GM12878 (cell line): ENCODE data around the gene PKP4. TPM values are rescaled to one million over a fixed set of nuclear protein-coding genes. Genes with fewer than 3 reads are reported as not detected.

Experiments
- ATAC-seq: fragments of 200-7000 bp; cut with Tn5 transposase; 3 replicates; pipeline ENCODE4 v1.9.1; 2020; ENCODE audit warnings: mild to moderate bottlenecking, moderate library complexity
- BruUV-seq: library from RNA; stranded (reverse); fragments of 400-500 nt; replicated peaks from 2 replicates; lab custom pipeline; 2021; lab: Mats Ljungman, UMichigan
- CTCF ChIA-PET: fragments of 300-600 bp; sonication (Branson Sonifier 250); formaldehyde crosslinking; extraction: SDS; loops from one replicate; lab custom pipeline; 2021; ENCODE audit warnings: inconsistent platforms; lab: Yijun Ruan, JAX
- POLR2A ChIA-PET: fragments of 350-600 bp; formaldehyde crosslinking; extraction: SDS; loops from one replicate; lab custom pipeline; 2021; ENCODE audit warnings: inconsistent platforms; lab: Charles Lee
- RAD21 ChIA-PET: fragments of 300-600 bp; sonication (Branson Sonifier 250); formaldehyde crosslinking; loops from one replicate; lab custom pipeline; 2023; ENCODE audit warnings: antibody characterized with exemption; ENCODE audit not compliant: unreplicated experiment; lab: Charles Lee
- SMC1A ChIA-PET: fragments of 300-600 bp; sonication (Branson Sonifier 250); formaldehyde crosslinking; loops from one replicate; lab custom pipeline; 2023; ENCODE audit not compliant: unreplicated experiment, uncharacterized antibody; lab: Charles Lee
- DNase-seq: peaks from one replicate; pipeline ENCODE4 v3.0.0-alpha.2; 2011; ENCODE audit warnings: low read depth, low spot score
- FAIRE-seq: peaks from 3 replicates; lab custom pipeline; 2011; peaks lifted over from hg19 to GRCh38; lab: Jason Lieb, UNC
- H2AFZ ChIP-seq: 2 replicates; pipeline ENCODE4 v1.6.0; 2011; ENCODE audit warnings: low read depth, low read length, control low read depth; ENCODE audit not compliant: control insufficient read depth
- H3K27ac ChIP-seq: 2 replicates; pipeline ENCODE4 v1.5.1; 2011; ENCODE audit warnings: control low read depth; ENCODE audit not compliant: control insufficient read depth, insufficient read depth
- H3K27me3 ChIP-seq, 2 experiments: replicated peaks in 1 of 2; 2 replicates each; pipeline versions ENCODE4 v1.6.0 to v1.6.1; 2011; ENCODE audit warnings: low read length in 1 of 2; ENCODE audit not compliant: control insufficient read depth in 2 of 2, insufficient read depth in 2 of 2
- H3K36me3 ChIP-seq, 2 experiments: 2 replicates each; pipeline ENCODE4 v1.5.1; 2011; ENCODE audit warnings: low read length in 1 of 2; ENCODE audit not compliant: control insufficient read depth in 2 of 2, insufficient read depth in 2 of 2
- H3K4me1 ChIP-seq: 2 replicates; pipeline ENCODE4 v1.6.1; 2011; ENCODE audit warnings: mild to moderate bottlenecking, low read length, moderate library complexity, mixed read lengths; ENCODE audit not compliant: control insufficient read depth, insufficient read depth
- H3K4me2 ChIP-seq: 2 replicates; pipeline ENCODE4 v1.6.0; 2011; ENCODE audit warnings: control low read depth; ENCODE audit not compliant: control insufficient read depth, insufficient read depth
- H3K4me3 ChIP-seq: fragments of 200-600 bp; sonication (generic); 2 replicates; pipeline ENCODE4 v1.5.1; 2016
- H3K79me2 ChIP-seq: 2 replicates; pipeline ENCODE4 v1.6.0; 2011; ENCODE audit warnings: low read length; ENCODE audit not compliant: control insufficient read depth, insufficient read depth
- H3K9ac ChIP-seq: 2 replicates; pipeline ENCODE4 v1.8.0; 2011; ENCODE audit warnings: low read length, control low read depth, mixed read lengths; ENCODE audit not compliant: control insufficient read depth, insufficient read depth
- H3K9me3 ChIP-seq: replicated peaks from 3 replicates; pipeline ENCODE4 v1.5.1; 2011; ENCODE audit warnings: mild to moderate bottlenecking, low read length; ENCODE audit not compliant: control insufficient read depth, insufficient read depth
- H4K20me1 ChIP-seq: 2 replicates; pipeline ENCODE4 v1.6.0; 2011; ENCODE audit not compliant: control insufficient read depth, insufficient read depth
- ASH2L ChIP-seq: fragments of 300-600, 200-600 bp; sonication (generic); IDR thresholded peaks from 2 replicates; pipeline ENCODE4 v1.6.1; 2017; ENCODE audit warnings: low read depth, mild to moderate bottlenecking, borderline replicate concordance
- BCL3 ChIP-seq: IDR thresholded peaks from 2 replicates; pipeline ENCODE4 v1.6.1; 2011; ENCODE audit warnings: borderline replicate concordance, low read depth, mild to moderate bottlenecking, moderate library complexity, low read length; ENCODE audit not compliant: insufficient read depth, poor library complexity, severe bottlenecking
- BCLAF1 ChIP-seq: fragments of 450-650 bp; IDR thresholded peaks from 2 replicates; pipeline ENCODE4 v1.6.1; 2017; ENCODE audit warnings: antibody characterized with exemption, mild to moderate bottlenecking, moderate library complexity
- CEBPB ChIP-seq, 2 experiments: fragments of 150-350 bp in 1 of 2; IDR thresholded peaks; 2 replicates each; pipeline ENCODE4 v1.6.1; 2012 to 2014; ENCODE audit warnings: low read depth in 2 of 2, low read length in 2 of 2, borderline replicate concordance in 1 of 2, inconsistent platforms in 1 of 2
- CHD4 ChIP-seq: fragments of 200-600 bp; sonication (generic); IDR thresholded peaks from 2 replicates; pipeline ENCODE4 v1.6.1; 2016; ENCODE audit warnings: mild to moderate bottlenecking
- EGR1 ChIP-seq, 2 experiments: IDR thresholded peaks; 1 replicate in 1 of 2; 2 replicates in 1 of 2; pipeline ENCODE4 v1.6.1; 2011 to 2012; ENCODE audit warnings: low read depth in 2 of 2, low read length in 2 of 2, borderline replicate concordance in 1 of 2, mild to moderate bottlenecking in 1 of 2, moderate library complexity in 1 of 2
- ETV6 ChIP-seq, 2 experiments: fragments of 450-650 bp in 1 of 2; IDR thresholded peaks in 1 of 2; conservative IDR thresholded peaks in 1 of 2; 2 replicates each; pipeline ENCODE4 v1.6.1; 2014; ENCODE audit warnings: antibody characterized with exemption in 1 of 2, borderline replicate concordance in 1 of 2, low read depth in 1 of 2, mild to moderate bottlenecking in 1 of 2, moderate library complexity in 1 of 2
- FOS ChIP-seq: IDR thresholded peaks from 3 replicates; pipeline ENCODE4 v1.6.1; 2011; ENCODE audit warnings: borderline replicate concordance; ENCODE audit not compliant: insufficient read length; ENCODE audit errors: extremely low read depth
- GABPA ChIP-seq: IDR thresholded peaks from 2 replicates; pipeline ENCODE4 v1.6.1; 2014; ENCODE audit warnings: antibody characterized with exemption, low read depth, mild to moderate bottlenecking, inconsistent platforms
- NFXL1 ChIP-seq: fragments of 450-650 bp; IDR thresholded peaks from 2 replicates; pipeline ENCODE4 v1.6.1; 2017; ENCODE audit warnings: antibody characterized with exemption, mild to moderate bottlenecking, borderline replicate concordance
- RUNX3 ChIP-seq: IDR thresholded peaks from 2 replicates; pipeline ENCODE4 v1.6.1; 2012; ENCODE audit warnings: low read length, inconsistent platforms
- SMARCA5 ChIP-seq: fragments of 450-650 bp; IDR thresholded peaks from 2 replicates; pipeline ENCODE4 v1.6.1; 2017; ENCODE audit warnings: mild to moderate bottlenecking
- SPI1 ChIP-seq: IDR thresholded peaks from 2 replicates; pipeline ENCODE4 v1.6.1; 2011; ENCODE audit warnings: low read depth, mild to moderate bottlenecking, low read length, moderate library complexity, borderline replicate concordance; ENCODE audit not compliant: insufficient read depth
- TARDBP ChIP-seq: IDR thresholded peaks from 2 replicates; pipeline ENCODE4 v1.6.1; 2016; ENCODE audit warnings: borderline replicate concordance
- WRNIP1 ChIP-seq: IDR thresholded peaks from 2 replicates; pipeline ENCODE4 v1.6.1; 2011; ENCODE audit warnings: low read depth, low read length, improper control_type of control experiment, borderline replicate concordance
- YBX1 ChIP-seq: fragments of 450-650 bp; IDR thresholded peaks from 2 replicates; pipeline ENCODE4 v1.6.1; 2016; ENCODE audit warnings: antibody characterized with exemption
- WGBS: methylation state at CpG from one replicate; pipeline ENCODE4 v1.1.6; 2016; ENCODE audit warnings: low lambda C conversion rate; ENCODE audit not compliant: insufficient replicate concordance, insufficient coverage; ENCODE audit errors: missing lambda C conversion rate; 5-methylcytosine and 5-hydroxymethylcytosine counted together
- in situ Hi-C: fragments of 300-500 bp; cut with MboI; formaldehyde crosslinking; loops from 9 replicates; pipeline ENCODE4 v1.14.3; 2018; ENCODE audit warnings: mixed read lengths
- intact Hi-C: fragments of 100-400 bp; cut with micrococcal nuclease; formaldehyde crosslinking; loops from one replicate; pipeline ENCODE4 v1.14.2; 2022; ENCODE audit not compliant: unreplicated experiment
- polyA plus RNA-seq, 11 experiments: library from polyadenylated mRNA; depleted of rRNA in 4 of 11; unstranded in 6 of 11; stranded (reverse) in 5 of 11; fragments of >200 nt; fragmentation: Nextera tagmentation in 4 of 11; fragmentation: Illumina TruSeq in 1 of 11; extraction: Ambion mirVana in 4 of 11; extraction: Trizol in 1 of 11; gene quantifications; 1 replicate in 1 of 11; 2 replicates in 10 of 11; pipeline versions ENCODE4 v1.2.1 to v1.2.3, GENCODE V29; 2011 to 2016; ENCODE audit warnings: inconsistent platforms in 2 of 11, missing spikeins in 2 of 11, low read depth in 1 of 11
- total RNA-seq, 4 experiments: library from RNA; depleted of rRNA in 3 of 4; stranded (reverse); fragments of >200 nt in 3 of 4; fragmentation: Illumina TruSeq in 1 of 4; extraction: Trizol in 1 of 4; gene quantifications; 2 replicates each; pipeline versions ENCODE4 v1.2.1 to v1.2.3, GENCODE V29; 2013 to 2021

The PKP4 gene
- total and polyA plus RNA-seq, 10 of the 15 experiments (the other 5 are each of a cell fraction or from before 2014, with no cell fraction given): 4.8 to 35.8 (median 17.7) TPM

- Histone ChIP-seq H3K9me3 (no peaks in the 10 kb centered on the region), H3K4me2 (no peak overlapping the region), H3K27ac (no peak overlapping the region), H3K79me2 (no peaks in the 10 kb centered on the region), H2AFZ (no peak overlapping the region), H3K27me3 (peaks cover 0 to 2% of the 10 kb centered on the region in 2 experiments; a peak in 1 of 4 replicates), H3K4me3 (no peak overlapping the region), H4K20me1 (no peaks in the 10 kb centered on the region), H3K36me3 (no peaks in the 10 kb centered on the region), H3K9ac (no peak overlapping the region), H3K4me1 (no peaks in the 10 kb centered on the region)
- intact Hi-C loops: no loop called here
- in situ Hi-C loops: no loop called here
- no peak for TF ChIP-seq WRNIP1
- TF ChIP-seq RUNX3: no peak
- no peak for TF ChIP-seq TARDBP
- no peak for TF ChIP-seq EGR1 (IDR thresholded peaks at IDR 0.05; ENCODE audit: borderline replicate concordance in 1 of 2, low read depth in 2 of 2, low read length in 2 of 2)
- no peak for TF ChIP-seq NFXL1
- no peak for TF ChIP-seq BCLAF1
- TF ChIP-seq CHD4: no peak
- no peak for TF ChIP-seq CEBPB (IDR thresholded peaks at IDR 0.05; ENCODE audit: borderline replicate concordance in 1 of 2, low read depth in 2 of 2, low read length in 2 of 2)
- no peak for TF ChIP-seq BCL3
- no peak for TF ChIP-seq ETV6 (conservative IDR thresholded peaks at IDR 0.05 in 1 of 2, IDR thresholded peaks at IDR 0.05 in 1 of 2; ENCODE audit: borderline replicate concordance in 1 of 2, low read depth in 1 of 2)
- no peak for TF ChIP-seq GABPA
- TF ChIP-seq SMARCA5: no peak
- no peak for TF ChIP-seq FOS
- TF ChIP-seq ASH2L: no peak
- TF ChIP-seq SPI1: no peak
- TF ChIP-seq YBX1: no peak
- BruUV-seq: no TSS peak
- ChIA-PET SMC1A (no interaction called here), POLR2A (interaction anchor here (0.5 kb wide), 1 partner anchor 1112 kb away, joined by 3 read pairs; no protein-coding TSS in a partner anchor), RAD21 (no interaction called here), CTCF (no interaction called here)
- WGBS: 73% methylated on average over 4 of the region's 4 CpGs
- ATAC-seq: no peak
- no peak for FAIRE-seq
- DNase-seq: no peak
Observed at GRCh38 chr2:158731386-158731785, 274.6 kb downstream of the PKP4 start.
